T-cell (primary cell): ENCODE results near the gene RAPGEF1. TPM values are rescaled to one million over a fixed set of nuclear protein-coding genes. Genes with fewer than 3 reads are reported as not detected.

Experiments used
- ATAC-seq, 4 experiments: fragments of 200-7000 bp in 3 of 4; fragments of 150-1000 bp in 1 of 4; cut with Tn5 transposase; replicated peaks in 1 of 4; 1 replicate in 3 of 4; 2 replicates in 1 of 4; pipeline ENCODE4 v1.10.0; 2021; ENCODE audit warnings: moderate library complexity in 3 of 4, mild to moderate bottlenecking in 2 of 4, moderate number of reproducible peaks in 1 of 4
- CTCF ChIA-PET, 2 donors: fragments of 300-600 bp; sonication (Branson Sonifier 250); formaldehyde crosslinking; loops; one replicate each; lab custom pipeline; 2022; ENCODE audit warnings: antibody characterized with exemption in 2 of 2; lab: Charles Lee
- POLR2A ChIA-PET, 2 donors: fragments of 300-600 bp; sonication (Branson Sonifier 250); formaldehyde crosslinking; loops; one replicate each; lab custom pipeline; 2022; ENCODE audit warnings: antibody characterized with exemption in 2 of 2; lab: Charles Lee
- DNase-seq, 35 experiments: peaks; one replicate each; pipeline versions ENCODE4 v3.0.0 to v3.0.0-alpha.2; 2013 to 2023
- H3K27ac ChIP-seq: one replicate; pipeline ENCODE4 v1.5.1; 2013; ENCODE audit warnings: low read length
- H3K27me3 ChIP-seq, 2 experiments: replicated peaks in 1 of 2; 1 replicate in 1 of 2; 2 replicates in 1 of 2; pipeline versions ENCODE4 v1.6.1 to v1.7.0; 2013; ENCODE audit warnings: low read length in 1 of 2, mixed read lengths in 1 of 2; ENCODE audit not compliant: control insufficient read depth in 2 of 2, insufficient read depth in 2 of 2; ENCODE audit errors: extremely low read depth in 1 of 2
- H3K36me3 ChIP-seq, 2 donors: 1 replicate in 1 of 2; 2 replicates in 1 of 2; pipeline versions ENCODE4 v1.6.1 to v1.7.0; 2013; ENCODE audit warnings: low read length in 1 of 2; ENCODE audit not compliant: control insufficient read depth in 2 of 2, insufficient read depth in 1 of 2; ENCODE audit errors: extremely low read depth in 1 of 2
- H3K4me1 ChIP-seq, 2 experiments: 1 replicate in 1 of 2; 2 replicates in 1 of 2; pipeline versions ENCODE4 v1.6.1 to v1.7.0; 2013; ENCODE audit warnings: low read length in 2 of 2, mixed read lengths in 1 of 2; ENCODE audit not compliant: insufficient read depth in 2 of 2, control insufficient read depth in 1 of 2; ENCODE audit errors: extremely low read depth in 1 of 2
- H3K4me3 ChIP-seq, 2 donors: 1 replicate in 1 of 2; 2 replicates in 1 of 2; pipeline versions ENCODE4 v1.5.1 to v1.7.0; 2013; ENCODE audit warnings: mild to moderate bottlenecking in 2 of 2, low read length in 1 of 2, moderate library complexity in 1 of 2; ENCODE audit not compliant: control insufficient read depth in 1 of 2; ENCODE audit errors: extremely low read depth in 1 of 2
- H3K9me3 ChIP-seq: 2 replicates; pipeline ENCODE4 v1.7.0; 2013
- H3K27ac Mint-ChIP-seq, 2 donors: one replicate each; pipeline ENCODE4 v1.8.0; 2020 to 2021; ENCODE audit warnings: mild to moderate bottlenecking in 2 of 2, mixed read lengths in 2 of 2
- H3K27me3 Mint-ChIP-seq, 2 donors: one replicate each; pipeline ENCODE4 v1.8.0; 2021 to 2022; ENCODE audit warnings: mixed read lengths in 2 of 2
- H3K36me3 Mint-ChIP-seq: one replicate; pipeline ENCODE4 v1.8.0; 2021; ENCODE audit warnings: mixed read lengths
- H3K4me1 Mint-ChIP-seq, 3 donors: one replicate each; pipeline ENCODE4 v1.8.0; 2020 to 2022; ENCODE audit warnings: mixed read lengths in 3 of 3, mild to moderate bottlenecking in 1 of 3
- H3K4me3 Mint-ChIP-seq, 3 donors: one replicate each; pipeline ENCODE4 v1.8.0; 2020 to 2022; ENCODE audit warnings: mild to moderate bottlenecking in 3 of 3, mixed read lengths in 3 of 3, moderate library complexity in 3 of 3
- H3K9me3 Mint-ChIP-seq, 3 donors: one replicate each; pipeline ENCODE4 v1.8.0; 2020 to 2022; ENCODE audit warnings: mixed read lengths in 3 of 3
- WGBS: methylation state at CpG from one replicate; pipeline ENCODE4 v1.1.5; 2013; ENCODE audit warnings: missing lambda C conversion rate; ENCODE audit not compliant: insufficient coverage; 5-methylcytosine and 5-hydroxymethylcytosine counted together
- total RNA-seq, 35 experiments: library from RNA in 6 of 35; stranded (reverse) in 6 of 35; fragments of 120-200 nt in 1 of 35; gene quantifications; one replicate each; pipeline versions ENCODE4 v1.2.1 to v1.2.4 and lab custom pipeline; 2013 to 2026

RAPGEF1 gene
- total RNA-seq, 5 donors from 2014 or later (not counting 1 experiment from before 2014, with no cell fraction given), result 97.9 to 167 (median 139) TPM

DNA sequence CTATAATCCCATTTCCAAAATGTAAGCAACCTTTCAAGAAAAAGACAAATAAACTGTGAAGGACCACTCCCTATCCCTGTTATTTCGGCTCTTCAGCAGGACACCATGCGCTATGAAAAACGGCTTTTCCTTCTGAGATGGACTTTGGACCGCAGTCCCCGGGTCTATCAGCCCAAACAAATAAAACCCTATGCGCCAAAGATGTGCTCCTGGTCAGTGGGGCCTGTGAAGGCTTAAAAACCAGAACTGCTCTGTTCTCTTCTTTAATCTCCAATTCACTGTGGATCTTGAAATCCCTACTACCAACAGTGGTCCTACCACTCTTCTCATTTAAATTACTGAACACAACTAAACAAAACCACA, 33.3 kb downstream of the RAPGEF1 start:
- POLR2A ChIA-PET, result no interaction called here
- peaks cover 13 to 75% of the 10 kb centered on the region in 2 experiments for H3K4me1 ChIP-seq

DNA sequence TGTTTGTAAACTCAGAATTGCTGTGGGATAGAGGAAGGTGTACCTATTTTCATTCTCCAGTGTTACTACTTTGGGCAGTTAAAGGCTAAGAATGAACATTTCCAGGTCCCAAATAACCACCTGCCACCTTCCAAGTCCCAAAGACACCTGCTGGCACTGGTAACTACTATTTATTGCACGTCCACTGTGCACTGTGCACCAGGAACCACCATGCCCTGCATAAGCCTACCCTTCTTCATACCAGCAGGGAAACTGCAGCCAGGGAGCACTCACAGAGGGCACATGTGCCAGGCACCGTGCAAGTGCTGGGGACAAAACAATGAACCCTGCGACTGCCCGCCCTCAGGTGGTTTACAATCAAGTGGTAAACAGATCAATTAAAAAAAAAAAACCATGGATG, 34.9 kb downstream of the RAPGEF1 start:
- H3K27me3 ChIP-seq, result no peaks in the 10 kb centered on the region
- WGBS, result 77% methylated on average over 1 of the region's 4 CpGs
- no peaks in the 10 kb centered on the region for H3K27me3 Mint-ChIP-seq
- H3K9me3 Mint-ChIP-seq, result no peaks in the 10 kb centered on the region
- H3K4me1 Mint-ChIP-seq, result peaks cover 79 to 93% (median 91%) of the 10 kb centered on the region in 3 donors
- H3K36me3 Mint-ChIP-seq, result peaks cover 8% of the 10 kb centered on the region
- DNase-seq, result no peak
- H3K4me3 ChIP-seq, result no peak overlapping the region
- H3K27ac ChIP-seq, result no peak overlapping the region
- ChIA-PET POLR2A (no interaction called here), CTCF (no interaction called here)
- H3K36me3 ChIP-seq, result no peaks in the 10 kb centered on the region
- H3K9me3 ChIP-seq, result no peaks in the 10 kb centered on the region
- no peak overlapping the region for H3K4me3 Mint-ChIP-seq
- H3K4me1 ChIP-seq, result peaks cover 8 to 62% of the 10 kb centered on the region in 2 experiments
- H3K27ac Mint-ChIP-seq, result no peak overlapping the region
- no peak for ATAC-seq

More for the DNA sequence above, 33.3 kb downstream of the RAPGEF1 start:
- no peak for ATAC-seq
- no peaks in the 10 kb centered on the region for H3K27me3 ChIP-seq
- Mint-ChIP-seq H3K27me3 (no peaks in the 10 kb centered on the region), H3K9me3 (no peaks in the 10 kb centered on the region), H3K27ac (peak overlapping the region in 1 of 2 donors; percentile 76), H3K4me1 (peaks cover 81 to 96% (median 94%) of the 10 kb centered on the region in 3 donors), H3K4me3 (no peak overlapping the region), H3K36me3 (peaks cover 4% of the 10 kb centered on the region)
- 98% methylated on average over 6 of the region's 6 CpGs for WGBS
- H3K4me3 ChIP-seq, result no peak overlapping the region
- H3K27ac ChIP-seq, result no peak overlapping the region
- DNase-seq, result no peak
- CTCF ChIA-PET, result no interaction called here
- H3K9me3 ChIP-seq, result no peaks in the 10 kb centered on the region
- no peaks in the 10 kb centered on the region for H3K36me3 ChIP-seq

DNA sequence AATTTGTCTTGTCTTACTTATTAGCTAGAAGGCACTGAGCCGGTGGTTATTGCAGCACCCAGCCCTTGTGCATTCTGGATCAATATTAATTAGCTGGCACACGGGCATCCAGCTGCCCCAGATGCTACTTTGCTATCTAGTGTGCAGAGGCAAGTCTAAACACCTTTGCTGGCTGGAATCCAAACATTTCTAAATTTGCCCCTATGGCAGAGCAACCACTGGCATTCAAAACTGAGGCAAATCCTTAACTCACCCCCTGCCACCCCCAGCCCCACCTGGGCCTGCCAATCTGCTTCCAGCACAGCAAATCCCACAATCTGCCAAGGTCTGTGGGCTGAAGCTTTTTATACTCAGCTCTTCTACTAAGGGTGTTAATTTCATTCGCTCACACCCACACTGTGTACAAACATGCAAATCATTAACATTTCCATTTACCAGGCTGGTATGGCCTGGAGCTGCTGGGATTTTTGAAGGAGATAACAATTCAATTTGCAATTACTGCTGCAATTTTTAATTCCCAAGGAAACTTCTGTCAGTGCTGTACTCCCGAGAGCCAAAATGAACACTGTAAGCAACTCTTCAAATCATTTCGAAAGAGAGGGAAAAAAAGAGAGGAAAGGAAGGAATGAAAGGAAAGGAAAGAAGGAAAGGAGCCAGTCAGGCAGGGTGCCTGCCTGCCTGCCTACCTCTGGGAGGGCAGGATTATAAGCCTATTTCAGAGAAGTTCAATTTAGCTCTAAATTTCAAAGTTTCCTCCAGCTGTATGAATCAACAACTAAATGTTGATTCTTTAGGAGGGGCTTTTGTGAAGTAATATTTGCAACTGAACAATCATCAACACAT, 35.5 kb downstream of the RAPGEF1 start:
- ATAC-seq (no peak), DNase-seq (no peak)
- peak overlapping the region in 1 of 2 donors; percentile 6 for H3K27ac Mint-ChIP-seq
- no peak overlapping the region for H3K27ac ChIP-seq
- no peaks in the 10 kb centered on the region for H3K9me3 Mint-ChIP-seq
- H3K4me1 ChIP-seq, result peaks cover 5 to 62% of the 10 kb centered on the region in 2 experiments
- no peak overlapping the region for H3K4me3 ChIP-seq
- peaks cover 79 to 93% (median 91%) of the 10 kb centered on the region in 3 donors for H3K4me1 Mint-ChIP-seq
- ChIA-PET POLR2A (no interaction called here), CTCF (interaction anchor here in 1 of 2 donors (0.7 kb wide), 1 partner anchor 27 kb away, joined by 3 read pairs; no protein-coding TSS in a partner anchor)
- H3K27me3 Mint-ChIP-seq, result no peaks in the 10 kb centered on the region
- no peak overlapping the region for H3K4me3 Mint-ChIP-seq
- peaks cover 14% of the 10 kb centered on the region for H3K36me3 Mint-ChIP-seq
- 73% methylated on average over 2 of the region's 5 CpGs for WGBS
- no peaks in the 10 kb centered on the region for H3K9me3 ChIP-seq
- H3K36me3 ChIP-seq, result no peaks in the 10 kb centered on the region
- no peaks in the 10 kb centered on the region for H3K27me3 ChIP-seq

DNA sequence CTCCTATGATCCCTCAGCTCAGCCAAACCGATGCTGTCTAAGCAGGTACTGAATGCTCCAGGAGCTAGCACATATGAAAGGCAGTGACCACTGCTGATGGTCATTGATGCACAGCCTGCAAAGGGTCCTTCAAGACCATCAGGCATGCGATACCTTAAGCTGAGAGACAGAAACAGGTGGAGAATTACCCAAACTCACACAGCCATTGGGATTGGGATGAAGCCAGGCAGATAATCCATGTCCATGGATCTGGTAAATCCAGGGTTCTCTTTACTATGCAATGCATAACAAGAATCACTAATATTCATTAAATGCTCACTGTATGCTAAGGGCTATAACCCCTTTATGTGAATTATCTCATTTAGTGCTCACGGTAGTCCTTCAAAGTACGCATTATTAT, 36.2 kb downstream of the RAPGEF1 start:
- Histone ChIP-seq H3K27ac (no peak overlapping the region), H3K4me1 (peaks cover 5 to 62% of the 10 kb centered on the region in 2 experiments), H3K4me3 (no peak overlapping the region), H3K9me3 (no peaks in the 10 kb centered on the region), H3K27me3 (no peaks in the 10 kb centered on the region), H3K36me3 (no peaks in the 10 kb centered on the region)
- ChIA-PET POLR2A (no interaction called here), CTCF (interaction anchor here in 1 of 2 donors (0.7 kb wide), 1 partner anchor 26 kb away, joined by 3 read pairs; no protein-coding TSS in a partner anchor)
- Mint-ChIP-seq H3K4me3 (no peak overlapping the region), H3K27me3 (no peaks in the 10 kb centered on the region), H3K36me3 (peaks cover 14% of the 10 kb centered on the region), H3K4me1 (peaks cover 84 to 95% (median 93%) of the 10 kb centered on the region in 3 donors), H3K9me3 (no peaks in the 10 kb centered on the region), H3K27ac (peak overlapping the region in 1 of 2 donors; percentile 45)
- no peak for DNase-seq
- WGBS, result 83% methylated on average over 2 of the region's 4 CpGs
- ATAC-seq, result no peak

DNA sequence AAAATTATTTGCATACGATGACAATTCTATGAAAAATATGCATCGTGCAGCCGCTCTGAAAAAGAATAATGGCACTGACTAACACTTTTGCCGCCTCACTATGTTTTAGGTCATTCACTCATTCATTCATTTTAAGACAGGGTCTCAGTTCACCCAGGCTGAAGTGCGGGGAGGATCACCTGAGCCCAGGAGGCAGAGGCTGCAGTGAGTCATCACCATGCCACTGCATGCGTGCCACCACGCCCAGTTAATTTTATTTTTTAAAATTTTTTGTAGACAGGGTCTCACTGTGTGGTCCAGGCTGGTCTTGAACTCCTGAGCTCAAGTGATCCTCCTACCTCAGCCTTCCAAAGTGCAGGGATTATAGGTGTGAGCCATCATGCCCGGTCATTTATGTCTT, 37.0 kb downstream of the RAPGEF1 start:
- DNase-seq (no peak), ATAC-seq (no peak)
- peaks cover 13% of the 10 kb centered on the region for H3K36me3 Mint-ChIP-seq
- H3K27me3 Mint-ChIP-seq, result no peaks in the 10 kb centered on the region
- H3K9me3 Mint-ChIP-seq, result no peaks in the 10 kb centered on the region
- ChIA-PET CTCF (no interaction called here), POLR2A (no interaction called here)
- Histone ChIP-seq H3K4me3 (no peak overlapping the region), H3K27ac (no peak overlapping the region), H3K27me3 (no peaks in the 10 kb centered on the region), H3K9me3 (no peaks in the 10 kb centered on the region), H3K36me3 (no peaks in the 10 kb centered on the region), H3K4me1 (peaks cover 5 to 63% of the 10 kb centered on the region in 2 experiments)
- H3K4me1 Mint-ChIP-seq, result peaks cover 87 to 95% (median 93%) of the 10 kb centered on the region in 3 donors
- no peak overlapping the region for H3K4me3 Mint-ChIP-seq
- no peak overlapping the region for H3K27ac Mint-ChIP-seq
- 90% methylated on average over 6 of the region's 8 CpGs for WGBS

DNA sequence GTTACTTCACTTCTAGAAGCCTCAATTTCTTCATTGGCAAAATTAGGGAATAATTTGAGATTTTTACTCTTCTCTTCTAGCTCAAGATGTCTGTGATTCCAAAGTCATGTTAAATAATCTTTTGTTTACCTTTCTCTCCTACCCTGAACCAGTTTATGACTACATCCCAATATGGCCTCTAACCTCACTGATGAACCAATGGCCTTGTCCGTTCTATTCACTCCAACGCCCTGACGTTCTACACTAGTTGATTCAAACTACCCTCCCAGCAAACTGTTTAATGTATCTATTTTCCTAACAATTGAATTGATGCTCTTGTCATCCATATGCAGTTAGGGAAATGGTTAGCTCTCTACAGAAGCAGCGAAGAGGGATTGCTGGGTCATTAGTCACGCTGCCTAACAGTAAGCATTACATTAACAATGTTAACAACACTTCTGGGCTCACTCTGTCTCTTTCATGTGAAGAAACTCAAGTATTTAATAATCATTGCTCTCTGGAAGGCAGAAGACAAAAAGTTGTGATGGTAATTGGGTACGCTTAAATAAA, 38.0 kb downstream of the RAPGEF1 start:
- POLR2A ChIA-PET, result interaction anchor here in 1 of 2 donors (0.6 kb wide), 1 partner anchor 40 kb away, joined by 9 read pairs; no protein-coding TSS in a partner anchor
- no peak overlapping the region for H3K27ac Mint-ChIP-seq
- no peaks in the 10 kb centered on the region for H3K36me3 ChIP-seq
- CTCF ChIA-PET, result interaction anchor here in 1 of 2 donors (0.6 kb wide), 1 partner anchor 39 kb away, joined by 3 read pairs; no protein-coding TSS in a partner anchor
- H3K4me3 Mint-ChIP-seq, result no peak overlapping the region
- no peaks in the 10 kb centered on the region for H3K9me3 ChIP-seq
- H3K27ac ChIP-seq, result no peak overlapping the region
- H3K4me1 ChIP-seq, result peaks cover 4 to 66% of the 10 kb centered on the region in 2 experiments
- H3K27me3 ChIP-seq, result no peaks in the 10 kb centered on the region
- no peak for DNase-seq
- no peaks in the 10 kb centered on the region for H3K27me3 Mint-ChIP-seq
- peaks cover 84 to 95% (median 93%) of the 10 kb centered on the region in 3 donors for H3K4me1 Mint-ChIP-seq
- ATAC-seq, result no peak
- no peak overlapping the region for H3K4me3 ChIP-seq
- 100% methylated on average over 3 of the region's 6 CpGs for WGBS
- no peaks in the 10 kb centered on the region for H3K9me3 Mint-ChIP-seq
- H3K36me3 Mint-ChIP-seq, result peaks cover 9% of the 10 kb centered on the region
